ES-I3 (cell line): ENCODE results near the gene CCT6A.
A peak's percentile ranks its signal among the peaks of the same experiment; 100 is the strongest.
"Not testable (repeated sequence)": the region's sequence is repeated elsewhere in the genome, so short reads cannot be mapped to it uniquely, and the experiment has no call there.

Source experiments
- H3K36me3 ChIP-seq: 2 replicates; pipeline ENCODE4 v1.6.1; 2013; ENCODE audit warnings: mild to moderate bottlenecking, low read length, control low read depth, moderate library complexity; ENCODE audit not compliant: insufficient read depth
- H3K4me1 ChIP-seq: 2 replicates; pipeline ENCODE4 v1.6.1; 2013; ENCODE audit warnings: mild to moderate bottlenecking, control low read depth, low read length; ENCODE audit not compliant: insufficient read depth
- H3K9ac ChIP-seq: 2 replicates; pipeline ENCODE4 v1.6.1; 2013; ENCODE audit warnings: low read depth, mild to moderate bottlenecking, low read length, moderate library complexity
- H3K9me3 ChIP-seq: 2 replicates; pipeline ENCODE4 v1.6.1; 2013; ENCODE audit warnings: mild to moderate bottlenecking, low read length, moderate library complexity; ENCODE audit not compliant: control insufficient read depth, insufficient read depth

Gene CCT6A, protein sequence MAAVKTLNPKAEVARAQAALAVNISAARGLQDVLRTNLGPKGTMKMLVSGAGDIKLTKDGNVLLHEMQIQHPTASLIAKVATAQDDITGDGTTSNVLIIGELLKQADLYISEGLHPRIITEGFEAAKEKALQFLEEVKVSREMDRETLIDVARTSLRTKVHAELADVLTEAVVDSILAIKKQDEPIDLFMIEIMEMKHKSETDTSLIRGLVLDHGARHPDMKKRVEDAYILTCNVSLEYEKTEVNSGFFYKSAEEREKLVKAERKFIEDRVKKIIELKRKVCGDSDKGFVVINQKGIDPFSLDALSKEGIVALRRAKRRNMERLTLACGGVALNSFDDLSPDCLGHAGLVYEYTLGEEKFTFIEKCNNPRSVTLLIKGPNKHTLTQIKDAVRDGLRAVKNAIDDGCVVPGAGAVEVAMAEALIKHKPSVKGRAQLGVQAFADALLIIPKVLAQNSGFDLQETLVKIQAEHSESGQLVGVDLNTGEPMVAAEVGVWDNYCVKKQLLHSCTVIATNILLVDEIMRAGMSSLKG

GRCh38 chr7:56051339-56052191 is at the start of gene CCT6A, which contains the start of gene PSPH:
Gene CCT6A (plus strand): TSS chr7:56051765. CDS start chr7:56051849, 84 bp downstream.
Gene PSPH (minus strand): TSS chr7:56051444. CDS start chr7:56021212, 30,232 bp downstream.
- no peaks in the 10 kb centered on the region for H3K9me3 ChIP-seq
- H3K9ac ChIP-seq, result peak within 1 kb of the TSS; percentile 98
- H3K4me1 ChIP-seq, result no peaks in the 10 kb centered on the region; the same call in 1 of the 2 replicates
- H3K36me3 ChIP-seq, result peaks cover 27% of the 10 kb centered on the region

DNA sequence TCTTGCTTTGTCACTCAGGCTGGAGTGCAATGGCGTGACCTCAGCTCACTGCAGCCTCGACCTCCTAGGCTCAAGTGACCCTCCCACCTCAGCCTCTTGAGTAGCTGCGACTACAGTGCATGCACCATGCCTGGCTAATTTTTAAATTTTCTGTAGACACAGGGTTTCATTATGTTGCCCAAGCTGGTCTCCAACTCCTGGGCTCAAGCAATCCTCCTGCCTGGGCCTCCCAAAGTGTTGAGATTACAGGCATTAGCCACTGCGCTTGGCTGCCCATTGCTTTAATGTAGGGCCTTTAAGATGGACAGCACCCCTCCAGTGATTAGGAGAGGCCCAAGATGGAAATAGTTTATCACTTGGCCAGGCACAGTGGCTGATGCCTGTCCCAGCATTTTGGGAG is 47.8 kb upstream of the CCT6A start:
- no peaks in the 10 kb centered on the region for H3K9me3 ChIP-seq
- no peaks in the 10 kb centered on the region for H3K36me3 ChIP-seq
- H3K4me1 ChIP-seq, result no peaks in the 10 kb centered on the region
- no peak overlapping the region for H3K9ac ChIP-seq

DNA sequence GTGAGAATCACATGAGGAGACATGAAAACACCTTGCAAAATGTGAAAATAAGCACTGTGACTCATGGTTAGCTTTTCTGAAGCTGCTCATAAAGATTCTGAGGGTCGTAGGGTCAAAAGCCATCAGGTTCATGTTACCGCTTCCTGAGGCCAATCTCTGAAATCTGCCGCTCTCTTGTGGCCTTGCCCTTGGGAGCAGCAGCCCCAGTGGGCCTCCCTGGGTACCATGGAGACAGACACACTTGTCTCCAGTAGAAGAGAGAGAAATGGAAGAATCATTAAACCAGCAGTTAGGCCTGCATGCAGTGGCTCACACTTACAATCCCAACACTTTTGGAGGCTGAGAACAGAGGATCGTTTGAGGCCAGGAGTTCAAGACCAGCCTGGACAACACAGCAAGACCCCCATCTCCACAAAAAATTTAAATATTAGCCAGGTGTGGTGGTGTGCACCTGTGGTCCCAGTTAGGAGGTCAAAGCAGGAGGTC is 44.4 kb upstream of the CCT6A start:
- H3K9ac ChIP-seq, result no peak overlapping the region
- H3K4me1 ChIP-seq, result no peaks in the 10 kb centered on the region
- H3K9me3 ChIP-seq, result no peaks in the 10 kb centered on the region
- H3K36me3 ChIP-seq, result no peaks in the 10 kb centered on the region; the same call in 1 of the 2 replicates

GRCh38 chr7:56007891-56008290 is 43.7 kb upstream of the CCT6A start:
- no peaks in the 10 kb centered on the region for H3K9me3 ChIP-seq
- no peak overlapping the region for H3K9ac ChIP-seq
- no peaks in the 10 kb centered on the region for H3K4me1 ChIP-seq
- H3K36me3 ChIP-seq, result no peaks in the 10 kb centered on the region; the same call in 1 of the 2 replicates

DNA sequence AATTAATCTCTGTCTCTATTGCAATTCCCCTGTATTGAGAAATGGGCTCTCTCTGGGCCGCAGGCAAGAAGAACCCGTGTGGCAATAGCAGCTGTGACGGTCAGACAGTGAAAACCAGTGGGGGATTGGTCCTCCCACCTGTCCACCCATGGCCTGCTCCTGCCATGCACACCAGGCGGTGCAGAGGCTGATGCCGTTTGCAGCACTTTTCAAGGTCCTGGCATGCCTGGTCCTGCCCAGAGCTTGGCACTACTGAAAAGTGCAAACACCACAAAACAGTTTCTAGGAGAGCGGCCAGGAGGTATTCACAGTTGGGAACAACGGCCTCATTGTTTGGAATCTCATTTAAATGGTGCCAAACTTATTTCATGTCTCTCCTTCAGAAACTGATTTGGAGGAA is 41.9 kb upstream of the CCT6A start:
- peaks cover 8% of the 10 kb centered on the region for H3K36me3 ChIP-seq
- H3K9me3 ChIP-seq, result no peaks in the 10 kb centered on the region
- H3K4me1 ChIP-seq, result no peaks in the 10 kb centered on the region
- H3K9ac ChIP-seq, result no peak overlapping the region

DNA sequence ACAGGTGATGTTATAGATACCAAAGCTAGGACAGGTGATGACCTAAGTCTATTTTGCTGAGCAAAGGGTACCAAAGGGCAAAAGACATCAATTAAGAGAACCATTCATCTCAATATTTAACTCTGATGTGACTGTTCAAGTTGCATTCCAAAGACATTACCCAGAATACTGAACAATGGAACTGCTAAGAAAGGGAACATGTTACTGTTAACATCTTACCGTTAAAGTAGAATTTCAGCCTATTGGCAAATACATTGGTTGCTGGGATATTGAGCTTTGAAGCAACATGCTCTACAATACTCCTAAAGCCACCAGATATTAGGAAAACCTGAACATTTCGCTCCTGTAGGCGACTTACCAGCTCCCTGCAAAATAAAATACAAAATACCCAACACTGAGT is 34.5 kb upstream of the CCT6A start:
- H3K9ac ChIP-seq, H3K4me1 ChIP-seq, H3K9me3 ChIP-seq: not testable (repeated sequence)
- H3K36me3 ChIP-seq, result peaks cover 12% of the 10 kb centered on the region

GRCh38 chr7:56019501-56019900 is 32.1 kb upstream of the CCT6A start:
- Histone ChIP-seq H3K36me3 (peaks cover 4% of the 10 kb centered on the region), H3K9ac (no peak overlapping the region), H3K9me3 (no peaks in the 10 kb centered on the region), H3K4me1 (no peaks in the 10 kb centered on the region)

DNA sequence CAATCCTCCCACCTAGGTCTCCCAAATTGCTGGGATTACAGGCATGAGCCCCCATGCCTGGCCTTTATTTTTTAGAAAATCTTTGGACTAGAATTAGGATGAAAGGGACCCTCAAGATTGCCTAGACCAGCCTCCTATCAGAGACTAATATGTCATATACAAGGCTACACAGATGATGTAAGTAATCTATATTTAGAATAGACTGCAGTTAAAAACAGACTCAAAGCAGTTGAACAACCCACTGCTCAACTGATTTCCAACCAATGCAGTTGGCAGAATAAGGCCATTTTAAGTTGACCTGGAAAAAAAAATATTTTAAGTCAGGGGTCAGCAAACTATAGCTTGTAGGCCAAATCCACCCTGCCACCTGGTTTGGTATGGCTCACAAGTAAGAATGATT is 28.1 kb upstream of the CCT6A start:
- Histone ChIP-seq H3K9me3 (no peaks in the 10 kb centered on the region), H3K9ac (no peak overlapping the region), H3K36me3 (peaks cover under 1% of the 10 kb centered on the region; the same call in 1 of the 2 replicates), H3K4me1 (no peaks in the 10 kb centered on the region)

- H3K36me3 ChIP-seq, result peaks cover 3% of the 10 kb centered on the region; the same call in 1 of the 2 replicates
- H3K9me3 ChIP-seq, result no peaks in the 10 kb centered on the region
- H3K4me1 ChIP-seq, result no peaks in the 10 kb centered on the region
- no peak overlapping the region for H3K9ac ChIP-seq
Observed at GRCh38 chr7:56026538-56026937, 25.0 kb upstream of the CCT6A start.

DNA sequence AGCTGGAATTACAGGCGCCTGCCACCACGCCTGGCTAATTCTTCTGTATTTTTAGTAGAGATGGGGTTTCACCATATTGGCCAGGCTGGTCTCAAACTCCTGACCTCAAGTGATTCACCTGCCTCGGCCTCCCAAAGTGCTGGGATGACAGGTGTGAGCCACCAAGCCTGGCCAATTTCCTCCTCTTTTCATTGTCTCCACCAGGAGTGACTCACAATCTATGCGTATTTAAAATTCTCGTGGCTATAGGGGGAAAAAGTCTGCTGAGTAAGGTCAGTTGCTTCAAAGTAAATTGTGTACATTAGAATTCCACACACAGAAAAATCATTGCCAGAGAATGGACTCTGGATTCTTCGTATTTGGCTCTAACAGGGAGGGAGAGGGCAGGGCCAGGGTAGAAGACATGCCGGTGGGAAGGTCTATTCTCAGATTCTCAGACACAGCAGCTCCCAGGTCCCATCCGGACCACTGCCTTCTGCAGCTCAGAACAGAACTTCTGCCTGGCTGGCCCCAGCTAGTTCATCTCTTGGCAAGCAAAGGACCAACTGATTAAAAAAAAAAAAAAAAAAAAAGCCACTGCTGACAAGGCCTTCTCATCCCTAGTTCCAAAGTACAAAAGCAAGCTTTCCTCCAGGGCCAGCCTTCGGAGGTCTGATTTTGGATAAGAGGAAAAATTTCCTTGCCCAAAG is 22.5 kb upstream of the CCT6A start:
- H3K4me1 ChIP-seq, result no peaks in the 10 kb centered on the region
- no peaks in the 10 kb centered on the region for H3K9me3 ChIP-seq
- no peak overlapping the region for H3K9ac ChIP-seq
- H3K36me3 ChIP-seq, result peaks cover 6% of the 10 kb centered on the region; the same call in 1 of the 2 replicates

DNA sequence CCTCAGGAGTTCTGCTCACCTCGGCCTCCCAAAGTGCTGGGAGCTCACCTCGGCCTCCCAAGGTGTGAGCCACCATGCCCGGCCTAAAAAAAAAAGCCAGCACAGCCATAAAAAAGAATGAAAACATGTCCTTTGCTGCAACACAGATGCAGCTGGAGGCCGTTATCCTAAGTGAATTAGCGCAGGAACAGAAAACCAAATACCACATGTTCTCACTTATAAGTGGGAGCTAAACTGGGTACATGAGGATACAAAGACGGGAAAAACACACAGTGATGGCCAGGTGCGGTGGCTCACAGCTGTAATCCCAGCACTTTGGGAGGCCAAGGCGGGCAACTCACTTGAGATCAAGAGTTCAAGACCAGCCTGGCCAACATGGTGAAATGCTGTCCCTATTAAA is 21.2 kb upstream of the CCT6A start:
- peaks cover 6% of the 10 kb centered on the region; the same call in 1 of the 2 replicates for H3K36me3 ChIP-seq
- no peaks in the 10 kb centered on the region for H3K9me3 ChIP-seq
- no peak overlapping the region for H3K9ac ChIP-seq
- no peaks in the 10 kb centered on the region for H3K4me1 ChIP-seq

DNA sequence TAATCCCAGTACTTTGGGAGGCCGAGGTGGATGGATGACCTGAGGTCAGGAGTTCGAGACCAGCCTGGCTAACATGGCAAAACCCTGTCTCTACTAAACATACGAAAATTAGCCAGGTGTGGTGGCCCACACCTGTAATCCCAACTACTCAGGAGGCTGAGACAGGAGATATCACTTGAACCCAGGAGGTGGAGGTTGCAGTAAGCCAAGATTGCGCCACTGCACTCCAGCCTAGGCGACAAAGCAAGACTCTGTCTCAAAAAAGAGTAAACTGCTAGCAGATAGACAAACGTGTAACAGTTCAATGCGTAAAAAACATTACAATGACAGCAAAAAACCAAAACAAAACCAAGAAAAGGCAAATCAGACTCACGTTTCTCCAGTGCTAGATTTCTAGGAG is 20.0 kb upstream of the CCT6A start:
- not testable (repeated sequence) for H3K9ac ChIP-seq, H3K36me3 ChIP-seq, H3K4me1 ChIP-seq, H3K9me3 ChIP-seq

- not testable (repeated sequence) for H3K9me3 ChIP-seq, H3K4me1 ChIP-seq, H3K36me3 ChIP-seq, H3K9ac ChIP-seq
Observed at GRCh38 chr7:56032578-56032977, 19.0 kb upstream of the CCT6A start.
